ENCODE measurements around the gene RFPL1. TPM values are rescaled to one million over a fixed set of nuclear protein-coding genes. Genes with fewer than 3 reads are reported as not detected.

The RFPL1 gene
- total and polyA plus RNA-seq, 2 of the 13 experiments (the other 11 are each of a cell fraction or from before 2014, with no cell fraction given): not detected

- ATAC-seq (peak; percentile 28; the same call in 2 of the 3 replicates), DNase-seq (ENCODE audit: low spot score) (no peak), FAIRE-seq (no peak)
- in situ Hi-C loops (cut with HindIII; ENCODE audit: extremely low pct_ligation_motif_present, low pct_unique_long_range_greater_than_20kb): no loop called here
- POLR2A ChIA-PET: no interaction called here
- CTCF ChIA-PET (ENCODE audit: low intra/inter-chr PET ratio, low total read pairs): no interaction called here
- no TSS peak for BruUV-seq (replicated peaks)
- Histone ChIP-seq H3K27ac (ENCODE audit: extremely low read length, insufficient read depth, low read length) (no peak overlapping the region), H4K20me1 (ENCODE audit: insufficient read depth, low read length) (peaks cover 7% of the 10 kb centered on the region; the same call in 1 of the 2 replicates), H3K4me2 (ENCODE audit: low read depth, low read length) (no peak overlapping the region), H3K4me1 (ENCODE audit: insufficient read depth, low read length) (peaks cover 19% of the 10 kb centered on the region), H2AFZ (ENCODE audit: low read length) (no peak overlapping the region), H3K36me3 (replicated peaks in 1 of 2; ENCODE audit: control insufficient read depth in 1 of 2, insufficient read depth in 2 of 2, low read length in 2 of 2) (no peaks in the 10 kb centered on the region), H3K4me3 (replicated peaks in 1 of 3; ENCODE audit: insufficient read depth in 1 of 3, low read depth in 2 of 3, low read length in 3 of 3) (no peak overlapping the region), H3K27me3 (ENCODE audit: control insufficient read depth in 1 of 2, insufficient read depth in 2 of 2, low read length in 2 of 2) (peaks cover 10 to 46% of the 10 kb centered on the region in 2 experiments), H3K79me2 (ENCODE audit: insufficient read depth, low read length) (no peaks in the 10 kb centered on the region), H3K9me3 (ENCODE audit: low read length) (no peaks in the 10 kb centered on the region), H3K9ac (ENCODE audit: insufficient read depth, low read depth, low read length) (no peak overlapping the region)
- intact Hi-C loops (cut with micrococcal nuclease; ENCODE audit: unreplicated experiment): no loop called here
- WGBS (ENCODE audit: low lambda C conversion rate): 15% methylated on average over 19 of the region's 21 CpGs
- TF ChIP-seq SMC3 (IDR thresholded peaks at IDR 0.05; ENCODE audit: low read length) (no peak), EP300 (IDR thresholded peaks at IDR 0.05; ENCODE audit: low read depth in 2 of 2, low read length in 2 of 2) (no peak), EP300 (CRISPR knock-in tag; IDR thresholded peaks at IDR 0.05; ENCODE audit: borderline replicate concordance) (no peak), NFAT5 (CRISPR knock-in tag; IDR thresholded peaks at IDR 0.05) (no peak), ZNF547 (CRISPR knock-in tag; IDR thresholded peaks at IDR 0.05) (no peak), ZNF253 (CRISPR knock-in tag; IDR thresholded peaks at IDR 0.05; ENCODE audit: borderline replicate concordance) (no peak), E2F5 (CRISPR knock-in tag; conservative IDR thresholded peaks at IDR 0.05) (no peak), ZNF292 (CRISPR knock-in tag; IDR thresholded peaks at IDR 0.05; ENCODE audit: borderline replicate concordance, low read depth) (no peak), ZFAT (CRISPR knock-in tag; conservative IDR thresholded peaks at IDR 0.05) (no peak), PAX8 (CRISPR knock-in tag; IDR thresholded peaks at IDR 0.05; ENCODE audit: borderline replicate concordance) (no peak), THYN1 (CRISPR knock-in tag; IDR thresholded peaks at IDR 0.05; ENCODE audit: borderline replicate concordance, low read depth) (no peak), ZSCAN5A (CRISPR knock-in tag; IDR thresholded peaks at IDR 0.05; ENCODE audit: borderline replicate concordance) (no peak), TEAD3 (CRISPR knock-in tag; optimal IDR thresholded peaks at IDR 0.05; ENCODE audit: borderline replicate concordance) (no peak), THAP11 (CRISPR knock-in tag; IDR thresholded peaks at IDR 0.05) (no peak), AGO2 (optimal IDR thresholded peaks at IDR 0.05; ENCODE audit: low read depth, low read length) (no peak), ZNF337 (CRISPR knock-in tag; IDR thresholded peaks at IDR 0.05; ENCODE audit: borderline replicate concordance, low read depth) (no peak)
Measured at GRCh38 chr22:29478326-29479276, 40.2 kb downstream of the RFPL1 start.
